Hepatocyte (in vitro differentiated cells): ENCODE results near the gene SUDS3. TPM values are rescaled to one million over a fixed set of nuclear protein-coding genes. Genes with fewer than 3 reads are reported as not detected.

Source experiments
- DNase-seq: peaks from one replicate; pipeline ENCODE4 v3.0.0-alpha.2; 2016; ENCODE audit warnings: low spot score
- H2AFZ ChIP-seq: fragments of 200-600 bp; sonication (generic); 2 replicates; pipeline ENCODE4 v1.6.0; 2016; ENCODE audit warnings: antibody characterized with exemption, mild to moderate bottlenecking
- H3K27ac ChIP-seq: fragments of 200-600 bp; sonication (generic); 2 replicates; pipeline ENCODE4 v1.5.1; 2016; ENCODE audit warnings: mild to moderate bottlenecking
- H3K27me3 ChIP-seq: fragments of 200-600 bp; sonication (generic); 2 replicates; pipeline ENCODE4 v1.6.1; 2016
- H3K36me3 ChIP-seq: fragments of 200-600 bp; sonication (generic); replicated peaks from 2 replicates; pipeline ENCODE4 v1.5.1; 2016; ENCODE audit warnings: low read depth; ENCODE audit not compliant: insufficient read depth
- H3K4me1 ChIP-seq: fragments of 200-600 bp; sonication (generic); 2 replicates; pipeline ENCODE4 v1.5.1; 2016; ENCODE audit warnings: mild to moderate bottlenecking, moderate library complexity; ENCODE audit not compliant: insufficient read depth
- H3K4me2 ChIP-seq: fragments of 200-600 bp; sonication (generic); 2 replicates; pipeline ENCODE4 v1.6.0; 2016
- H3K4me3 ChIP-seq: fragments of 200-600 bp; sonication (generic); 2 replicates; pipeline ENCODE4 v1.5.1; 2016; ENCODE audit warnings: mild to moderate bottlenecking
- H3K79me2 ChIP-seq: fragments of 200-600 bp; sonication (generic); 2 replicates; pipeline ENCODE4 v1.6.0; 2017; ENCODE audit warnings: mild to moderate bottlenecking
- H3K9me2 ChIP-seq: fragments of 200-600 bp; sonication (generic); replicated peaks from 2 replicates; pipeline ENCODE4 v1.6.0; 2017; ENCODE audit warnings: mild to moderate bottlenecking; ENCODE audit not compliant: insufficient read depth
- H3K9me3 ChIP-seq: fragments of 200-600 bp; sonication (generic); 2 replicates; pipeline ENCODE4 v1.5.1; 2016; ENCODE audit warnings: low read depth, mild to moderate bottlenecking
- H4K20me1 ChIP-seq: fragments of 200-600 bp; sonication (generic); 2 replicates; pipeline ENCODE4 v1.6.0; 2016; ENCODE audit warnings: mild to moderate bottlenecking; ENCODE audit not compliant: insufficient read depth, poor library complexity, severe bottlenecking
- CTCF ChIP-seq: fragments of 200-600 bp; sonication (generic); IDR thresholded peaks from 2 replicates; pipeline ENCODE4 v1.5.1; 2016; ENCODE audit warnings: antibody characterized with exemption, mild to moderate bottlenecking; ENCODE audit not compliant: poor library complexity
- EZH2 ChIP-seq: fragments of 200-600 bp; sonication (generic); IDR thresholded peaks from 2 replicates; pipeline ENCODE4 v1.6.1; 2016; ENCODE audit warnings: antibody characterized with exemption, mild to moderate bottlenecking, borderline replicate concordance
- EZH2phosphoT487 ChIP-seq: fragments of 200-600 bp; sonication (generic); IDR thresholded peaks from one replicate; pipeline ENCODE4 v1.6.1; 2018; ENCODE audit warnings: antibody characterized with exemption, mild to moderate bottlenecking, low read depth, moderate library complexity; ENCODE audit not compliant: unreplicated experiment, severe bottlenecking
- WGBS: methylation state at CpG from one replicate; pipeline ENCODE4 v1.1.6; 2016; ENCODE audit warnings: low lambda C conversion rate; ENCODE audit errors: missing lambda C conversion rate; 5-methylcytosine and 5-hydroxymethylcytosine counted together
- polyA plus RNA-seq: library from polyadenylated mRNA; unstranded; fragments of >200 nt; fragmentation: Nextera tagmentation; extraction: Ambion mirVana; gene quantifications from 2 replicates; pipeline ENCODE4 v1.2.1, GENCODE V29; 2016
- total RNA-seq: library from RNA; depleted of rRNA; stranded (reverse); fragments of >200 nt; gene quantifications from 2 replicates; pipeline ENCODE4 v1.2.3, GENCODE V29; 2014

SUDS3 gene
- total and polyA plus RNA-seq, 2 experiments from 2014 or later, result 21.1 to 40.0 TPM

GRCh38 chr12:118397708-118398440, 21.5 kb downstream of the SUDS3 start:
- H3K9me3 ChIP-seq, result no peaks in the 10 kb centered on the region
- H2AFZ ChIP-seq, result no peak overlapping the region
- no peaks in the 10 kb centered on the region for H3K4me1 ChIP-seq
- no peaks in the 10 kb centered on the region for H3K27me3 ChIP-seq
- 94% methylated on average over 10 of the region's 10 CpGs for WGBS
- no peak overlapping the region for H3K4me3 ChIP-seq
- no peaks in the 10 kb centered on the region for H3K9me2 ChIP-seq
- no peaks in the 10 kb centered on the region for H4K20me1 ChIP-seq
- H3K27ac ChIP-seq, result no peak overlapping the region
- no peaks in the 10 kb centered on the region for H3K79me2 ChIP-seq
- TF ChIP-seq CTCF (no peak), EZH2phosphoT487 (no peak), EZH2 (no peak)
- DNase-seq, result no peak
- no peak overlapping the region for H3K4me2 ChIP-seq
- no peaks in the 10 kb centered on the region for H3K36me3 ChIP-seq

- Histone ChIP-seq H3K9me3 (no peaks in the 10 kb centered on the region), H3K36me3 (no peaks in the 10 kb centered on the region), H3K9me2 (no peaks in the 10 kb centered on the region), H4K20me1 (no peaks in the 10 kb centered on the region), H3K27ac (no peak overlapping the region), H3K79me2 (no peaks in the 10 kb centered on the region), H3K4me1 (no peaks in the 10 kb centered on the region), H3K4me3 (no peak overlapping the region), H3K4me2 (no peak overlapping the region), H3K27me3 (no peaks in the 10 kb centered on the region), H2AFZ (no peak overlapping the region)
- WGBS, result 100% methylated on average over 2 of the region's 2 CpGs
- TF ChIP-seq CTCF (no peak), EZH2phosphoT487 (no peak), EZH2 (no peak)
- no peak for DNase-seq
Measured at GRCh38 chr12:118398524-118398923, 22.2 kb downstream of the SUDS3 start.

GRCh38 chr12:118398940-118399339, 22.6 kb downstream of the SUDS3 start:
- no peak overlapping the region for H3K27ac ChIP-seq
- WGBS, result 94% methylated on average over 5 of the region's 5 CpGs
- no peaks in the 10 kb centered on the region for H3K9me2 ChIP-seq
- TF ChIP-seq EZH2 (no peak), CTCF (no peak), EZH2phosphoT487 (no peak)
- H3K4me2 ChIP-seq, result no peak overlapping the region
- H3K27me3 ChIP-seq, result no peaks in the 10 kb centered on the region
- H3K36me3 ChIP-seq, result no peaks in the 10 kb centered on the region
- H4K20me1 ChIP-seq, result no peaks in the 10 kb centered on the region
- DNase-seq, result no peak
- H2AFZ ChIP-seq, result no peak overlapping the region
- no peaks in the 10 kb centered on the region for H3K79me2 ChIP-seq
- no peaks in the 10 kb centered on the region for H3K4me1 ChIP-seq
- no peaks in the 10 kb centered on the region for H3K9me3 ChIP-seq
- H3K4me3 ChIP-seq, result no peak overlapping the region
